ENCODE data around the gene RAB1B. TPM values are rescaled to one million over a fixed set of nuclear protein-coding genes. Genes with fewer than 3 reads are reported as not detected.
A peak's percentile ranks its signal among the peaks of the same experiment; 100 is the strongest.

RAB1B gene
- total RNA-seq, 4 donors from 2014 or later, result 96.0 to 194 (median 130) TPM

GRCh38 chr11:66237867-66238266 lies 30.6 kb upstream of the RAB1B start:
- in situ Hi-C loops (cut with MboI; ENCODE audit: low sequenced_read_pairs in 4 of 4) (no loop called here), intact Hi-C loops (cut with DNase I; ENCODE audit: low total_unique reads) (no loop called here)
- Histone ChIP-seq H3K27me3 (no peaks in the 10 kb centered on the region), H3K27ac (no peak overlapping the region), H3K36me3 (peaks cover 0 to 47% of the 10 kb centered on the region in 2 donors), H3K4me1 (peaks cover 10 to 16% of the 10 kb centered on the region in 2 donors), H3K9me3 (no peaks in the 10 kb centered on the region), H3K4me3 (no peak overlapping the region)
- DNase-seq (no peak), ATAC-seq (no peak)
- no peak for TF ChIP-seq POLR2A (IDR thresholded peaks at IDR 0.05)
- TF ChIP-seq, protein P1, sequence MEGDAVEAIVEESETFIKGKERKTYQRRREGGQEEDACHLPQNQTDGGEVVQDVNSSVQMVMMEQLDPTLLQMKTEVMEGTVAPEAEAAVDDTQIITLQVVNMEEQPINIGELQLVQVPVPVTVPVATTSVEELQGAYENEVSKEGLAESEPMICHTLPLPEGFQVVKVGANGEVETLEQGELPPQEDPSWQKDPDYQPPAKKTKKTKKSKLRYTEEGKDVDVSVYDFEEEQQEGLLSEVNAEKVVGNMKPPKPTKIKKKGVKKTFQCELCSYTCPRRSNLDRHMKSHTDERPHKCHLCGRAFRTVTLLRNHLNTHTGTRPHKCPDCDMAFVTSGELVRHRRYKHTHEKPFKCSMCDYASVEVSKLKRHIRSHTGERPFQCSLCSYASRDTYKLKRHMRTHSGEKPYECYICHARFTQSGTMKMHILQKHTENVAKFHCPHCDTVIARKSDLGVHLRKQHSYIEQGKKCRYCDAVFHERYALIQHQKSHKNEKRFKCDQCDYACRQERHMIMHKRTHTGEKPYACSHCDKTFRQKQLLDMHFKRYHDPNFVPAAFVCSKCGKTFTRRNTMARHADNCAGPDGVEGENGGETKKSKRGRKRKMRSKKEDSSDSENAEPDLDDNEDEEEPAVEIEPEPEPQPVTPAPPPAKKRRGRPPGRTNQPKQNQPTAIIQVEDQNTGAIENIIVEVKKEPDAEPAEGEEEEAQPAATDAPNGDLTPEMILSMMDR (IDR thresholded peaks at IDR 0.05 in 4 of 5, conservative IDR thresholded peaks at IDR 0.05 in 1 of 5), result no peak

DNA sequence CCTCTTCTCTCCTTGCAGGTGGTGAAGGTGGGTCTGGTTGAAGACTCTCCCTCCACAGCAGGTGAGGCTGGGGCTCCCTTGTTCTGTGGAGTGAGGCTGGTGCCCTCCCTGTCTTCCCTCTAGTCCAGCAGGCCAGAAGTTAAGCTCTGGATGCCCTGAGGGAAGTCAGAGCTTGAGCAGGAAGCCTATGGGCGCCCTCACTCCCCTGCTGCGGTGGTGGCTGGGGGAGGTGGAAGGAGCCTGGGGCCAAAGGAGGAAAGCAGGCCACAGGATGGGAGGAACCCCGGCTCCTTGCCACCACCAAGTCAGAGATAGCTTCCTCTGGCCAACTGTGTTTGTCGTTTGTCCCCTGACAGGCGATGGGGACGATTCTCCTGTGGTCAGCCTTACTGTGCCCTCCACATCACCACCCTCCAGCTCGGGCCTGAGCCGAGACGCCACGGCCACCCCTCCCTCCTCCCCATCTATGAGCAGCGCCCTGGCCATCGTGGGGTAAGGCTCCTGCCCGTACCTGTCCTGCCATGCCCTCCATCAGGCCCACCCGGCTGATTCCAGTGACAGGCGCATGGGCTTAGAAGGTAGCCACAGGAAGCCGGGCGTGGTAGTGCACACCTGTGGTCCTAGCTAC lies 29.5 kb upstream of the RAB1B start:
- no peak for TF ChIP-seq POLR2A (IDR thresholded peaks at IDR 0.05)
- TF ChIP-seq, protein P1 (IDR thresholded peaks at IDR 0.05 in 4 of 5, conservative IDR thresholded peaks at IDR 0.05 in 1 of 5), result no peak
- H3K4me3 ChIP-seq, result no peak overlapping the region
- H3K36me3 ChIP-seq, result peaks cover 0 to 38% of the 10 kb centered on the region in 2 donors
- H3K27ac ChIP-seq, result no peak overlapping the region
- H3K9me3 ChIP-seq, result no peaks in the 10 kb centered on the region
- intact Hi-C loops (cut with DNase I; ENCODE audit: low total_unique reads) (no loop called here), in situ Hi-C loops (cut with MboI; ENCODE audit: low sequenced_read_pairs in 4 of 4) (no loop called here)
- peaks cover 10 to 16% of the 10 kb centered on the region in 2 donors for H3K4me1 ChIP-seq
- no peaks in the 10 kb centered on the region for H3K27me3 ChIP-seq
- ATAC-seq, result no peak
- no peak for DNase-seq

- Histone ChIP-seq H3K4me3 (no peak overlapping the region), H3K4me1 (peaks cover 10 to 16% of the 10 kb centered on the region in 2 donors), H3K9me3 (no peaks in the 10 kb centered on the region), H3K36me3 (peaks cover 0 to 34% of the 10 kb centered on the region in 2 donors), H3K27me3 (no peaks in the 10 kb centered on the region), H3K27ac (no peak overlapping the region)
- no peak for ATAC-seq
- intact Hi-C loops (cut with DNase I; ENCODE audit: low total_unique reads), result no loop called here
- DNase-seq, result no peak
- in situ Hi-C loops (cut with MboI; ENCODE audit: low sequenced_read_pairs in 4 of 4), result no loop called here
- TF ChIP-seq, protein P1 (IDR thresholded peaks at IDR 0.05 in 4 of 5, conservative IDR thresholded peaks at IDR 0.05 in 1 of 5), result no peak
- TF ChIP-seq POLR2A (IDR thresholded peaks at IDR 0.05), result no peak
Measured at GRCh38 chr11:66239511-66239910, 28.9 kb upstream of the RAB1B start.

DNA sequence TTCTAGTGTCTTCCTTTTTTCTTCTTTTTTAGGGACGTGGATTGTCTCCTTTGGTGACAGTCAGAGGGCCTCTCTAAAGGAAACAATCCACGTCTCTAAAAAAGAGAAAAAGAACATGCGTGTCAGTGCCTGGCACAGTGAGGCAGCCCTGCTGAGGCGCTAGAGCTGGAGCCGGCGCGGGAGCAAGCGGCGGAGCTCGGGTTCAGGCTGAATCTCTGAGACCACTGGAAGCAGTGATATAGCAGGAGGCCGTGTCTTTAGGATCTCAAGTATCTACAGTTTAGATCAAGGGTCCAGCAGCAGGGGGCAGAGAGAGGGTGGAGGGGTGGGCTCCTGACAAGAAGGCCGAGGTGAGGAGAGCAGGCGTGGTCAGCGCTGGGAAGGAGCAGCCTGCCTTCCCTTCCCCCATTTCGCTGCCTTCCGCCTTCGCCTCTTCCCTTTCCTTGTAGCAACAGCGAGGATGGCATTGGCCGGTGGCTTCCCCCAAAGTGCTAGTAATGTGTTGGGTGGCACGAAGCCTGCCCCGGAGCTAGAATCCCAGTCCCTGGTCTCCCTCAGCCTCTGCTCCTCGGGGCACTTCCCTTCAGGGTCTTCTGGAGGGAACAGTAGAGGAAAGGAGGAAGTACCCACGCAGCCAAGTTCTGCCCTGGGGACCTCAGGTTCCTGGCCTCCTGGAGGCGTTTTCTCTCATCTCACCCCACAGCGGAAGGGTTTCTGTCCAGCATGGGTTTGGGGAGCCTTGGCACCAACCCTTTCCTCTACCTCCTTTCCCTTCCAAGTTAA lies 28.2 kb upstream of the RAB1B start:
- ATAC-seq, result peak in 1 of 2 donors; percentile 12

More for the DNA sequence above, 28.2 kb upstream of the RAB1B start:
- H3K9me3 ChIP-seq, result no peaks in the 10 kb centered on the region
- no peak for DNase-seq
- H3K36me3 ChIP-seq, result peaks cover 0 to 33% of the 10 kb centered on the region in 2 donors
- in situ Hi-C loops (cut with MboI; ENCODE audit: low sequenced_read_pairs in 4 of 4), result no loop called here
- peak overlapping the region in 1 of 4 donors; percentile 53 for H3K27ac ChIP-seq
- H3K4me1 ChIP-seq, result peaks cover 10 to 16% of the 10 kb centered on the region in 2 donors
- H3K4me3 ChIP-seq, result no peak overlapping the region
- intact Hi-C loops (cut with DNase I; ENCODE audit: low total_unique reads), result no loop called here
- TF ChIP-seq, protein P1 (IDR thresholded peaks at IDR 0.05 in 4 of 5, conservative IDR thresholded peaks at IDR 0.05 in 1 of 5), result no peak
- no peak for TF ChIP-seq POLR2A (IDR thresholded peaks at IDR 0.05)
- no peaks in the 10 kb centered on the region for H3K27me3 ChIP-seq
